Measurements from ENCODE around the gene GSN. TPM values are rescaled to one million over a fixed set of nuclear protein-coding genes. Genes with fewer than 3 reads are reported as not detected.

GSN gene
- total RNA-seq, 1 donor from 2014 or later = 174 TPM

DNA sequence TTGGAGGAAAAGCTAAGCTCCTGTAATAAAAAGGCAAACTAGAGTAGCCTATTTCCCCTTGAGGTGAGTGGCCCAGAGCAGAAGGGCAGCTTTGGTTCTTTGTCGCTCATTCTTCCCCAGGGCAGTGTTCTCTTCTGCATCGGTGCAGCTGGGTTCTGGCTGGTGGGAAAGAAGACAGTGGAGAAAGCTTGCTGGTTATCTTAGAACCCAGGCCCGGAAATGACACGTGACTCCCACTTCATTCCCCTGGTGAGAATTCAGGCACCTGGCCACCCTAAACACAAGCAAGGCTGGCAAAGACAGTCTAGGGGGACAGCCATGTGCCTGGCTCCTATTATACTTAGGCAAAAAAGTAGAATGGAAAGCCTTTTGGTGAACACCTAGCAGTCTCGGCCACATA, 32.5 kb upstream of the GSN start:
- H3K4me3 ChIP-seq (ENCODE audit: low read depth, low read length) = no peak overlapping the region

GRCh38 chr9:121237916-121238315, 30.0 kb upstream of the GSN start:
- TF ChIP-seq, protein P1, sequence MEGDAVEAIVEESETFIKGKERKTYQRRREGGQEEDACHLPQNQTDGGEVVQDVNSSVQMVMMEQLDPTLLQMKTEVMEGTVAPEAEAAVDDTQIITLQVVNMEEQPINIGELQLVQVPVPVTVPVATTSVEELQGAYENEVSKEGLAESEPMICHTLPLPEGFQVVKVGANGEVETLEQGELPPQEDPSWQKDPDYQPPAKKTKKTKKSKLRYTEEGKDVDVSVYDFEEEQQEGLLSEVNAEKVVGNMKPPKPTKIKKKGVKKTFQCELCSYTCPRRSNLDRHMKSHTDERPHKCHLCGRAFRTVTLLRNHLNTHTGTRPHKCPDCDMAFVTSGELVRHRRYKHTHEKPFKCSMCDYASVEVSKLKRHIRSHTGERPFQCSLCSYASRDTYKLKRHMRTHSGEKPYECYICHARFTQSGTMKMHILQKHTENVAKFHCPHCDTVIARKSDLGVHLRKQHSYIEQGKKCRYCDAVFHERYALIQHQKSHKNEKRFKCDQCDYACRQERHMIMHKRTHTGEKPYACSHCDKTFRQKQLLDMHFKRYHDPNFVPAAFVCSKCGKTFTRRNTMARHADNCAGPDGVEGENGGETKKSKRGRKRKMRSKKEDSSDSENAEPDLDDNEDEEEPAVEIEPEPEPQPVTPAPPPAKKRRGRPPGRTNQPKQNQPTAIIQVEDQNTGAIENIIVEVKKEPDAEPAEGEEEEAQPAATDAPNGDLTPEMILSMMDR (conservative IDR thresholded peaks at IDR 0.05; ENCODE audit: low read depth, low read length) = no peak
- DNase-seq (ENCODE audit: low read depth) = no peak
- no peak overlapping the region for H3K4me3 ChIP-seq (ENCODE audit: low read depth, low read length)

More for the DNA sequence above, 32.5 kb upstream of the GSN start:
- TF ChIP-seq, protein P1 (conservative IDR thresholded peaks at IDR 0.05; ENCODE audit: low read depth, low read length) = no peak
- DNase-seq (ENCODE audit: low read depth) = no peak

DNA sequence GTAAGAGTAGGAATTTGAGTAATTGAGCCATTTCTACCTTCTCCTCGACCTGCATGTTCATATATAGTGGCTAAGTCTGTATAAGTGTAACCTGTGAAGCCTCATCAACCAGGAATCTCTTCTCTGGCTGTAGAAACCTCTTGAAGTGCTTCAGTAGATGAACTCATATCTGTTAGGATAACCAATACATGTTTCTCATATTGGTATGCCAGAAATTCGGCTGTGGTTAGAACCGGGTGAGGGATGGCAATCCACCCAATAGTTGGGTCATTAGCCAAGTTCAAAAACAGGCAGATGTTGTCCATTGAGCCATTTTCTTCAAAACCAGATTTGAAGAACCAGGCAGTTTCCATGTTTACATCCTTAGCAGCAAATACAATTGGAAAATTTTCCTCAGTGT, 28.9 kb upstream of the GSN start:
- TF ChIP-seq, protein P1 (conservative IDR thresholded peaks at IDR 0.05; ENCODE audit: low read depth, low read length) = no peak
- DNase-seq (ENCODE audit: low read depth) = no peak

DNA sequence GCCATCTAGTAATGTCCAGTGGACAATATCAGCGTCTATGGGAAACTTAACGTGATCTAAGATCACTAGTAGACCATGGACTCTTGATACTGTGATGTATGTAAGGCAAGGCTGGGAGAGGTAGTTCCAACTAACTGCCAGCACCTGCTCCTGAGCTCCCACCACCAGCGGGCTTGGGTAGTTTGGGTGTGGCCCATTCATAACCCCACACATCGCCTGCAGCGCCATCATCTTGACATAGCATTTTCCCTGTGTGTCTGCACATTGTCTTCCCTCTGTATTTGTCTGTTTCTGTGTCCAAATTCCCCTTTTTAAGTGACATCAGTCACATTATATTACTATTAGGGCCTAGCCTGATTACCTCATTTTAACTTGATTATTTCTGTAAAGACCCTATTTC, 28.1 kb upstream of the GSN start:
- TF ChIP-seq, protein P1 (conservative IDR thresholded peaks at IDR 0.05; ENCODE audit: low read depth, low read length) = no peak
- H3K4me3 ChIP-seq (ENCODE audit: low read depth, low read length) = no peak overlapping the region

More for the DNA sequence above, 28.9 kb upstream of the GSN start:
- no peak overlapping the region for H3K4me3 ChIP-seq (ENCODE audit: low read depth, low read length)

DNA sequence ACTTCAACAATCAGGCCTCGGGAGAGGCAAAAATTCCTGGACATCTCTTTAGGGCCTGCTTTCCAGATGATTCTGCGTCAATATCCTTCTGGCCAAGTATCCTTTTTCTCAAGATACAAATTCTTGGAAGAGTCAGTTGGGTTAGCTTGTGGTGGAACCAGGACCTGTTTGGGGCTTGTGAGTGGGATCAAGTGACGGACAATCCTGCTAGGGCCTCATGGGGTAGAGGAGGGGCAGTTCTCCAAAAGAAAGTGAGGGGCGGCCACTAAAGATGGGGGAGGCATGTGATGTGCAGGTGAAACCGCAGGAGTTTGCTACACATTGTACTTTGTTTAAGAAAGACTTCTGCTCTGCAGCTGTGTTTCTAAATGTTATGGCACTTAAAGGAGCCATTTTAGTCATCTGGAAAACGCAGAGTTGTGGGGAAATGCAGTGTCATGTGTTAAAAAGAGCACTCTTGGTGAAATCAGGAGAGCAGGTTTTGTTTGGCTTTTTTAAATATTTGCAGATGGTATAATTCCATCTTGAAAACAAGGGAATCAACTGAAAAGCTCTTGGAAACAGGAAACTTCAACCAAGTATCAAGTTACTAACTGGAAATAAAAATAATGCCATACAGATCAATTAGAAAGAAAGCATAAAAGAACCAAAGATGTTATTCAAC, 27.4 kb upstream of the GSN start:
- DNase-seq (ENCODE audit: low read depth) = no peak
- TF ChIP-seq, protein P1 (conservative IDR thresholded peaks at IDR 0.05; ENCODE audit: low read depth, low read length) = no peak
- no peak overlapping the region for H3K4me3 ChIP-seq (ENCODE audit: low read depth, low read length)

More for the DNA sequence above, 28.1 kb upstream of the GSN start:
- no peak for DNase-seq (ENCODE audit: low read depth)

GRCh38 chr9:121242219-121242958, 25.6 kb upstream of the GSN start:
- TF ChIP-seq, protein P1 (conservative IDR thresholded peaks at IDR 0.05; ENCODE audit: low read depth, low read length) = no peak
- H3K4me3 ChIP-seq (ENCODE audit: low read depth, low read length) = no peak overlapping the region
- no peak for DNase-seq (ENCODE audit: low read depth)

Measured in epithelial cell of proximal tubule (primary cell).